GM19468 (cell line): ENCODE results near the gene ADCY9.
"Not testable (repeated sequence)": the region's sequence is repeated elsewhere in the genome, so short reads cannot be mapped to it uniquely, and the experiment has no call there.

Experiments
- ATAC-seq: cut with Tn5 transposase; IDR thresholded peaks from one replicate; pipeline ENCODE4 v1.9.1; 2021; ENCODE audit warnings: mild to moderate bottlenecking, moderate library complexity, moderate number of reproducible peaks; ENCODE audit not compliant: unreplicated experiment; ENCODE audit errors: extremely low read depth

The ADCY9 gene

GRCh38 chr16:4116325-4117249 is at the start of gene ADCY9:
ADCY9 (minus strand) TSS chr16:4116442; CDS start chr16:4115442, 1,000 bp downstream.
- peak; percentile 66 for ATAC-seq

- ATAC-seq = no peak
These were observed 44.6 kb upstream of the ADCY9 start for GRCh38 chr16:4160658-4161430.

- no peak for ATAC-seq
These were observed 43.5 kb upstream of the ADCY9 start for GRCh38 chr16:4159726-4160125.

GRCh38 chr16:4158143-4159093 is 42.2 kb upstream of the ADCY9 start:
- no peak for ATAC-seq

GRCh38 chr16:4157376-4157825 is 41.2 kb upstream of the ADCY9 start:
- no peak for ATAC-seq

GRCh38 chr16:4156503-4156902 is 40.3 kb upstream of the ADCY9 start:
- ATAC-seq = not testable (repeated sequence)

- ATAC-seq = not testable (repeated sequence)
These were observed 37.1 kb upstream of the ADCY9 start for GRCh38 chr16:4153364-4153763.

- no peak for ATAC-seq
These were observed 36.0 kb upstream of the ADCY9 start for GRCh38 chr16:4152267-4152666.

GRCh38 chr16:4147236-4147635 is 31.0 kb upstream of the ADCY9 start:
- ATAC-seq = no peak

GRCh38 chr16:4142268-4142667 is 26.0 kb upstream of the ADCY9 start:
- ATAC-seq = no peak

- ATAC-seq = no peak
These were observed 25.4 kb upstream of the ADCY9 start for GRCh38 chr16:4141604-4142003.

GRCh38 chr16:4140652-4141051 is 24.4 kb upstream of the ADCY9 start:
- no peak for ATAC-seq

- ATAC-seq = no peak
These were observed 23.7 kb upstream of the ADCY9 start for GRCh38 chr16:4139968-4140367.

- ATAC-seq = no peak
These were observed 22.5 kb upstream of the ADCY9 start for GRCh38 chr16:4138713-4139112.

- no peak for ATAC-seq
These were observed 21.2 kb upstream of the ADCY9 start for GRCh38 chr16:4137438-4137837.

GRCh38 chr16:4136229-4136813 is 20.1 kb upstream of the ADCY9 start:
- ATAC-seq = no peak

GRCh38 chr16:4135537-4135936 is 19.3 kb upstream of the ADCY9 start:
- ATAC-seq = no peak

- no peak for ATAC-seq
These were observed 17.7 kb upstream of the ADCY9 start for GRCh38 chr16:4133897-4134372.

- ATAC-seq = no peak
These were observed 15.4 kb upstream of the ADCY9 start for GRCh38 chr16:4131621-4132020.
